Measurements from ENCODE around the gene SLC44A3.

The SLC44A3 gene

GRCh38 chr1:94801919-94802546, 18.1 kb upstream of the SLC44A3 start:
- peak; percentile 63 for DNase-seq (ENCODE audit: low spot score)

GRCh38 chr1:94803106-94803505, 17.1 kb upstream of the SLC44A3 start:
- DNase-seq (ENCODE audit: low spot score), result no peak

GRCh38 chr1:94803517-94804441, 16.4 kb upstream of the SLC44A3 start:
- DNase-seq (ENCODE audit: low spot score), result no peak

- no peak for DNase-seq (ENCODE audit: low spot score)
Measured at GRCh38 chr1:94804442-94804837, 15.7 kb upstream of the SLC44A3 start.

GRCh38 chr1:94805912-94806311, 14.2 kb upstream of the SLC44A3 start:
- peak; percentile 65 for DNase-seq (ENCODE audit: low spot score)

GRCh38 chr1:94806441-94806871, 13.7 kb upstream of the SLC44A3 start:
- peak; percentile 43 for DNase-seq (ENCODE audit: low spot score)

GRCh38 chr1:94807742-94808491, 12.2 kb upstream of the SLC44A3 start:
- DNase-seq (ENCODE audit: low spot score), result no peak

GRCh38 chr1:94808669-94809068, 11.5 kb upstream of the SLC44A3 start:
- no peak for DNase-seq (ENCODE audit: low spot score)

- no peak for DNase-seq (ENCODE audit: low spot score)
Measured at GRCh38 chr1:94812985-94813384, 7.2 kb upstream of the SLC44A3 start.

- DNase-seq (ENCODE audit: low spot score), result no peak
Measured at GRCh38 chr1:94816030-94816429, 4.1 kb upstream of the SLC44A3 start.

GRCh38 chr1:94817712-94818111, 2.4 kb upstream of the SLC44A3 start:
- no peak for DNase-seq (ENCODE audit: low spot score)

- DNase-seq (ENCODE audit: low spot score), result no peak
Measured at GRCh38 chr1:94819238-94819944, 766 bp upstream of the SLC44A3 start.

- no peak for DNase-seq (ENCODE audit: low spot score)
Measured at GRCh38 chr1:94820936-94821335, 779 bp downstream of the SLC44A3 start.

GRCh38 chr1:94821636-94822305, 1.6 kb downstream of the SLC44A3 start:
- DNase-seq (ENCODE audit: low spot score), result no peak

GRCh38 chr1:94823116-94823515, 3.0 kb downstream of the SLC44A3 start:
- no peak for DNase-seq (ENCODE audit: low spot score)

GRCh38 chr1:94825936-94826335, 5.8 kb downstream of the SLC44A3 start:
- DNase-seq (ENCODE audit: low spot score), result no peak

- DNase-seq (ENCODE audit: low spot score), result no peak
Measured at GRCh38 chr1:94827434-94827833, 7.3 kb downstream of the SLC44A3 start.

- DNase-seq (ENCODE audit: low spot score), result no peak
Measured at GRCh38 chr1:94828251-94828650, 8.1 kb downstream of the SLC44A3 start.

GRCh38 chr1:94831641-94832040, 11.5 kb downstream of the SLC44A3 start:
- DNase-seq (ENCODE audit: low spot score), result no peak

- DNase-seq (ENCODE audit: low spot score), result peak; percentile 32
Measured at GRCh38 chr1:94832446-94832845, 12.3 kb downstream of the SLC44A3 start.

- no peak for DNase-seq (ENCODE audit: low spot score)
Measured at GRCh38 chr1:94832931-94833585, 12.9 kb downstream of the SLC44A3 start.
